GM18520 (cell line): ENCODE results near the gene UMOD.
"Not testable (repeated sequence)": the region's sequence is repeated elsewhere in the genome, so short reads cannot be mapped to it uniquely, and the experiment has no call there.

Experiments used
- ATAC-seq: cut with Tn5 transposase; IDR thresholded peaks from one replicate; pipeline ENCODE4 v1.9.1; 2021; ENCODE audit not compliant: unreplicated experiment

Gene UMOD

GRCh38 chr16:20321671-20322070 lies 30.8 kb downstream of the UMOD start:
- ATAC-seq, result no peak

DNA sequence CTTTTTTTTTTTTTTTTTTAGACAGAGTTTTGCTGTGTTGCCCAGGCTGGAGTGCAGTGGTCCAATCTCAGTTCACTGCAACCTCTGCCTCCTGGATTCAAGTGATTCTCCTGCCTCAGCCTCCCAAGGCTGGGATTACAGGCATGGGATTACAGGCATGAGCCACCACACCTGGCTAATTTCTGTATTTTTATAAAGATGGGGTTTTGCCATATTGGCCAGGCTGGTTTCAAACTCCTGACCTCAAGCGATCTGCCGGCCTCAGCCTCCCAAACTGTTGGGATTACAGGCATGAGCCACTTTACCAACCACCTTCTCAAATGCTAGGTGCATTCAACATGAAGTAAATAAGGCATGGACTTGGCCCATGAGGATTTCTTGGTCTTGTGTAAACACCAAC lies 31.5 kb downstream of the UMOD start:
- not testable (repeated sequence) for ATAC-seq

- ATAC-seq, result no peak
Measured at GRCh38 chr16:20320592-20320991, 31.9 kb downstream of the UMOD start.

DNA sequence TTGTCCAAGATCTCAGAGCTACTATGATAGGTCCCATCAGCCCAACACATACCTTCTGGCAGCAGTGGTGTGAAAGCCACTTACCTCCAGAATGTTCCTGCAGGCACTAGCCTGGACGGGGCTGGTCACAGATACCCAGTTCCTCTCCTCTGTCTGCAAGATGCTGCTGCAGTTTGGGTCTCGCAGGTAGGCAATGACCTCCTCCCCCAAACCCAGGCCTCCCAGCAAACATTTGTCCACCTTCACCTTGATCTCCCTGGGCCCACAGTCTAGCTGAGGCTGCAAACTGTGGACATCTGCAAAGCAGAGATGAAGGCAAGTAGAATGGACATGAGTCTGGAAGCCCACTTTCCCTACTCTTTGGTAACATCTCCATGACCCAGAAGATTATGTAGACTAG lies 32.3 kb downstream of the UMOD start:
- no peak for ATAC-seq

GRCh38 chr16:20319406-20319805 lies 33.1 kb downstream of the UMOD start:
- ATAC-seq, result no peak

- no peak for ATAC-seq
Measured at GRCh38 chr16:20318437-20318836, 34.1 kb downstream of the UMOD start.

GRCh38 chr16:20318006-20318405 lies 34.5 kb downstream of the UMOD start:
- no peak for ATAC-seq

DNA sequence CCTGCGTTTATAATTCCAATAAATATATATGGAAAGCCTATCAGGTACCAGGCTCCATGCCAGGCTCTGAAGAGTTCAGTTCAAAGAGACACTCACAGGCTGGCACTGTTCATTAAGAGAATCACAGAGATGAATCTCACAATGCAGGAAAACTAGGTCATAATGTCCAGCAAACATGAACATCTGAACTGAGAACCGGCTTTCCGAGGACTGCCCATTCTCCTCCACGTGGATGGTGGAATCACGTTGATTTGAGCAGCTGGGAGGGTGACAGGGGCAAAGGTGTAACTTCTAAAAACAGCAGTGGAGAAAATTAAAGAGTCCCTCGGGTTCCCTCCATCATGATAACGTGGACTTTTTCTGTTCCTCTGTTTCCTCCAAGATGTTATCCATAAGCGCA lies 35.4 kb downstream of the UMOD start:
- no peak for ATAC-seq

DNA sequence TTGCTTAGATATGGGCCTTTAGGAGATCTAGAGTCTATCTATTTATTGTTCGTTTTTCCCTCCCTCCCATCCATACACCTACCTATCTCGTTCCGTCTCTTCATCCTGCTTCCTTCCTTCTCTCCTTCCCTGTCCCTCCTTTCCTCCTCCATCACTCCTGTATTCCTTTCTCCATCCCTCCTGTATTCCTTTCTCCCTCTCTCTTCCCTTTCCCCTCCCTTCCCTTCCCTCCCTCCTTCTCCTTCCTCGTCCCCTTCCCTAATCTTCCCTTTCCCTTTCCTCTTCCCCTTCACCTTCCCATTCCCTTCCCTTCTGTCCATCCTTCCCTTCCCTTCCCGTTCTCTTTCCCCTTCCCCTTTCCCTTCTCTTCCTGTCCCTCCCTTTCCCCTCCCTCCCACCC lies 35.8 kb downstream of the UMOD start:
- no peak for ATAC-seq

- ATAC-seq, result no peak
Measured at GRCh38 chr16:20315764-20316163, 36.8 kb downstream of the UMOD start.

GRCh38 chr16:20314575-20314974 lies 37.9 kb downstream of the UMOD start:
- no peak for ATAC-seq

DNA sequence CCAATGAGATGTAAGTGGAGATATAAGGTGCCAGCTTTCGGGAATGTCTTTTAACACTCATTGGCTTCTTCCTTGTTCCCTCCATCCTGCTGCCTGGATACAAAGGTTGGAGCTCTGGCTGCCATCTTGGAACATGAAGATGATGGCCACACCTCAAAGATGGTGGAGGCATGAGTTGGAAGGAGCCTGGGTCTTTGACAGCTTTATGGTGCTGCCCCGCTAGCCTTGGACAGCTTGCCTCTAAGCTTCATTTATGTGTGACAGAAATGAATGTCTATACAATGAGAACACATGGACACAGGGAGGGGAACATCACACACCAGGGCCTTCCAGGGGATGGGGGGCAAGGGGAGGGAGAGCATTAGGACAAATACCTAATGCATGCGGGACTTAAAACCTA lies 38.8 kb downstream of the UMOD start:
- no peak for ATAC-seq

DNA sequence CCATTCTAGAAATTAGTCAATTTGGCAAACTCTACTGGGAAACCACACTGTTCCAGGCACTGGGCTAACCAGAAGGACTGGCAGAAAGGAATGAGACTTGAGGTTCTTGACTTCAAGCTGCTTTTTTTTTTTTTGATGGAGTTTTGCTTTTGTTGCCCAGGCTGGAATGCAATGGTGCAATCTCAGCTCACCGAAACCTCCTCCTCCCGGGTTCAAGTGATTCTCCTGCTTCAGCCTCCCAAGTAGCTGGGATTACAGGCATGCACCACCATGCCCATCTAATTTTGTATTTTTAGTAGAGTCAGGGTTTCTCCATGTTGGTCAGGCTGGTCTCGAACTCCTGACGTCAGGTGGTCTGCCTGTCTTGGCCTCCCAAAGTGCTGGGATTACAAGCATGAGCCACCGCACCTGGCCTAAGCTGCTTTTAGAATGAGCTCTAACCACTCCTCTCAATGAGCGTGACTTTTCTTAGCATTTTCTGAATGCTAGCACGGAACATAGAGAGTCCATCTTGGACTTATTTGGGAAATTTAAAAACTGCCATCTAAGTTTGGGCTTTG lies 39.9 kb downstream of the UMOD start:
- ATAC-seq, result not testable (repeated sequence)

DNA sequence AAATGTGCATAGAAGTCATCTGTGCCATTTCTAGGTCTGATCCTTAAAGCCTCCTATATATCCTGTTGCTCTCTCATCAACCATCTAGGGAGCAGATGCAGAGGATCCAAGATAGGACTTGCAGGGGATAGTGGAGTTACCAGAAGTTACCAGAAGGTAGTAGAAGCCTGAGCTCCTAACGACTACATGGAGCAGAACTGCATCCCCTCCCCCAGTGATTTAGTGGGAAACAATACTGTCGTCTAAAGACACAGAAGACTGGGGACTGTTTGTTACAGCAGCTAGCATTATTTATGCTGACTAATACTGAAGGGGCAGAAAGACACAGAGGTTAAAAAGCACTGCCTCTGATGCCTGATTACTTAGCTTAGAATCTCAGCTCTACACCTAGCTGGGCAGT lies 41.0 kb downstream of the UMOD start:
- no peak for ATAC-seq

- ATAC-seq, result no peak
Measured at GRCh38 chr16:20310421-20311395, 41.8 kb downstream of the UMOD start.

GRCh38 chr16:20309786-20310185 lies 42.7 kb downstream of the UMOD start:
- ATAC-seq, result no peak

GRCh38 chr16:20308801-20309590 lies 43.5 kb downstream of the UMOD start:
- ATAC-seq, result no peak

GRCh38 chr16:20308266-20308665 lies 44.2 kb downstream of the UMOD start:
- no peak for ATAC-seq

DNA sequence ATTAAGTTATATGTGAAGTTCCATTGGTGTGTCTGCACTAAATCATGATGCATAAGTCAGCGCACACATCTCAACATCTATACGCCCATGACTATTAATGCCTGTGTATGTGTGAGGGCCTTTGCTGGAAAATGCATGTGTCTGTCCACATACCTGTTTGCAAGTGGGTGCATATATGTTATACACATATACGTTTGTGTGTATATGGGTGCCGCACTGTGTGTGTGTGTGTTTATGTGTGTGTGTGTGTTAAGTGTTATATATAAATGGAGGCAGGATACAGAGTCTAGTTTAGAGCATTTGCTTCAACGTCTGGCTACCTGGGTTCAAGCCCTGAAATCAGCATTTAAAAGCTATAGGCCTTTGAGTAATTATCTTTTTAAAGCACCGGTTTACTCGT lies 44.7 kb downstream of the UMOD start:
- no peak for ATAC-seq

DNA sequence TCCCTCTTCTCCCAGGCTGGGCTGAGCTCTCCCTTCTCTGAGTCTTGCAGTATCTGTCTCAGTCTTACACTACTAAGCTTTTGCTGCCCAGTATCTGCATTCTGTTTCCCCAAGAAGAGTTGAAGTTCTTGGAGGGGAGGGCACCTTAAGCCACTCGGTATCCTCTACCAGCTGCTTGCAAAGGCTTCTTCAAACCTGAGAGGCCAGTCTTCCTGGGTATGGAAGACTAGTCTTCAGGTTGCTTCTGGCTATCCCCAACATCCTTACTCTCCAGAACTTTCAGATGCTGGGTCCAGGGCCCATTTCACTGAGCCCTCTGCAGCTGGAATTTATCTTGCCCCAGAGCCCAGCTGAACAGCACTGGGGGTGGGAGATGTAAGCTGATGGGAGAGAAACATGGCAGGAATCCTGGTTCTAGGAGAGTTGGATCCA lies 45.3 kb downstream of the UMOD start:
- no peak for ATAC-seq

GRCh38 chr16:20306401-20306800 lies 46.1 kb downstream of the UMOD start:
- no peak for ATAC-seq

- ATAC-seq, result no peak
Measured at GRCh38 chr16:20303012-20303411, 49.5 kb downstream of the UMOD start.
